OCI-LY7 (cell line): Measurements from ENCODE around the gene NOP16.

Experiments used
- EZH2phosphoT487 ChIP-seq: fragments of 200-600 bp; sonication (generic); IDR thresholded peaks from 2 replicates; pipeline ENCODE4 v1.6.1; 2018; ENCODE audit warnings: low read depth, borderline replicate concordance, mild to moderate bottlenecking, mixed run types, antibody characterized with exemption, low read length, moderate library complexity, mixed read lengths
- TF ChIP-seq, protein P1 (sequence below): fragments of 200-600 bp; sonication (generic); conservative IDR thresholded peaks from 2 replicates; pipeline ENCODE4 v1.5.1; 2014; ENCODE audit warnings: mild to moderate bottlenecking, antibody characterized with exemption, low read length, moderate library complexity, mixed read lengths

- TF ChIP-seq, protein P1, sequence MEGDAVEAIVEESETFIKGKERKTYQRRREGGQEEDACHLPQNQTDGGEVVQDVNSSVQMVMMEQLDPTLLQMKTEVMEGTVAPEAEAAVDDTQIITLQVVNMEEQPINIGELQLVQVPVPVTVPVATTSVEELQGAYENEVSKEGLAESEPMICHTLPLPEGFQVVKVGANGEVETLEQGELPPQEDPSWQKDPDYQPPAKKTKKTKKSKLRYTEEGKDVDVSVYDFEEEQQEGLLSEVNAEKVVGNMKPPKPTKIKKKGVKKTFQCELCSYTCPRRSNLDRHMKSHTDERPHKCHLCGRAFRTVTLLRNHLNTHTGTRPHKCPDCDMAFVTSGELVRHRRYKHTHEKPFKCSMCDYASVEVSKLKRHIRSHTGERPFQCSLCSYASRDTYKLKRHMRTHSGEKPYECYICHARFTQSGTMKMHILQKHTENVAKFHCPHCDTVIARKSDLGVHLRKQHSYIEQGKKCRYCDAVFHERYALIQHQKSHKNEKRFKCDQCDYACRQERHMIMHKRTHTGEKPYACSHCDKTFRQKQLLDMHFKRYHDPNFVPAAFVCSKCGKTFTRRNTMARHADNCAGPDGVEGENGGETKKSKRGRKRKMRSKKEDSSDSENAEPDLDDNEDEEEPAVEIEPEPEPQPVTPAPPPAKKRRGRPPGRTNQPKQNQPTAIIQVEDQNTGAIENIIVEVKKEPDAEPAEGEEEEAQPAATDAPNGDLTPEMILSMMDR, result no peak
- no peak for TF ChIP-seq EZH2phosphoT487
Measured at GRCh38 chr5:176383961-176384360, 4.4 kb downstream of the NOP16 start.
